Measurements from ENCODE around the gene SLC22A12. TPM values are rescaled to one million over a fixed set of nuclear protein-coding genes. Genes with fewer than 3 reads are reported as not detected.

The SLC22A12 gene
- total and polyA plus RNA-seq, 7 donors = not detected

GRCh38 chr11:64545619-64546018 is 45.4 kb upstream of the SLC22A12 start:
- H3K27ac ChIP-seq = no peak overlapping the region
- H3K4me1 ChIP-seq = no peaks in the 10 kb centered on the region
- 93 to 95% methylated on average over 15 of the region's 15 CpGs for WGBS, 2 donors

GRCh38 chr11:64546176-64546575 is 44.8 kb upstream of the SLC22A12 start:
- DNase-seq = no peak
- Histone ChIP-seq H3K36me3 (no peaks in the 10 kb centered on the region), H3K4me1 (no peaks in the 10 kb centered on the region), H3K9me3 (peaks cover 0 to 1% (median 0%) of the 10 kb centered on the region in 4 donors), H3K4me3 (no peak overlapping the region), H3K27ac (no peak overlapping the region), H3K27me3 (no peaks in the 10 kb centered on the region)
- intact Hi-C loops (cut with DNase I) = no loop called here
- WGBS, 2 donors = 92 to 94% methylated on average over 2 of the region's 2 CpGs
- TF ChIP-seq, protein P1, sequence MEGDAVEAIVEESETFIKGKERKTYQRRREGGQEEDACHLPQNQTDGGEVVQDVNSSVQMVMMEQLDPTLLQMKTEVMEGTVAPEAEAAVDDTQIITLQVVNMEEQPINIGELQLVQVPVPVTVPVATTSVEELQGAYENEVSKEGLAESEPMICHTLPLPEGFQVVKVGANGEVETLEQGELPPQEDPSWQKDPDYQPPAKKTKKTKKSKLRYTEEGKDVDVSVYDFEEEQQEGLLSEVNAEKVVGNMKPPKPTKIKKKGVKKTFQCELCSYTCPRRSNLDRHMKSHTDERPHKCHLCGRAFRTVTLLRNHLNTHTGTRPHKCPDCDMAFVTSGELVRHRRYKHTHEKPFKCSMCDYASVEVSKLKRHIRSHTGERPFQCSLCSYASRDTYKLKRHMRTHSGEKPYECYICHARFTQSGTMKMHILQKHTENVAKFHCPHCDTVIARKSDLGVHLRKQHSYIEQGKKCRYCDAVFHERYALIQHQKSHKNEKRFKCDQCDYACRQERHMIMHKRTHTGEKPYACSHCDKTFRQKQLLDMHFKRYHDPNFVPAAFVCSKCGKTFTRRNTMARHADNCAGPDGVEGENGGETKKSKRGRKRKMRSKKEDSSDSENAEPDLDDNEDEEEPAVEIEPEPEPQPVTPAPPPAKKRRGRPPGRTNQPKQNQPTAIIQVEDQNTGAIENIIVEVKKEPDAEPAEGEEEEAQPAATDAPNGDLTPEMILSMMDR (IDR thresholded peaks at IDR 0.05) = no peak
- TF ChIP-seq POLR2AphosphoS5 (IDR thresholded peaks at IDR 0.05) (no peak), POLR2A (IDR thresholded peaks at IDR 0.05) (no peak), EP300 (IDR thresholded peaks at IDR 0.05) (no peak)

More at GRCh38 chr11:64545619-64546018, 45.4 kb upstream of the SLC22A12 start:
- H3K9me3 ChIP-seq = peaks cover 0 to 1% (median 0%) of the 10 kb centered on the region in 4 donors
- no peaks in the 10 kb centered on the region for H3K27me3 ChIP-seq
- DNase-seq = no peak
- H3K4me3 ChIP-seq = no peak overlapping the region
- intact Hi-C loops (cut with DNase I) = no loop called here
- TF ChIP-seq, protein P1 (IDR thresholded peaks at IDR 0.05) = no peak
- TF ChIP-seq POLR2A (IDR thresholded peaks at IDR 0.05) = no peak
- no peaks in the 10 kb centered on the region for H3K36me3 ChIP-seq

DNA sequence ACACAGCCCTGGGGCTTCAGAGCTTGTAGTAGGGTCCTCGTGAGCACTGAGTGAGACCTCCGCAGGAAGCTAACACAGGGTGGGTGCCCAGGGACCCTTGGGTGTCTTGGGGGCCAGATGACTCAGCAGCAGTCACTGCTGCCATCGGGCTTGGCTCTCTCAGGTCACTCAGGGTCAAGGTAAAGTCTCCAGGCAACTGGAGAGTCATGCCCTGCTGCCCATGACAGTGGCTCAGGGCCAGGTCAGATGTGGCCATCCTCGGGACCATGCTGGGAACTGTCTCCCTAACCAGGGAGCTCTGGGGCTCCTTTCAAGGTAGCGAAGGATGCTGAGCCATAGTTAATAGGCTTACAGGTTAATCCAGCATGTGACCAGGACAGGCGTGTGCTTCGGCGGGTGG is 44.4 kb upstream of the SLC22A12 start:
- Histone ChIP-seq H3K4me1 (no peaks in the 10 kb centered on the region), H3K36me3 (no peaks in the 10 kb centered on the region), H3K27ac (no peak overlapping the region), H3K4me3 (no peak overlapping the region), H3K9me3 (peaks cover 0 to 1% (median 0%) of the 10 kb centered on the region in 4 donors), H3K27me3 (no peaks in the 10 kb centered on the region)
- TF ChIP-seq POLR2A (IDR thresholded peaks at IDR 0.05) = no peak
- TF ChIP-seq, protein P1 (IDR thresholded peaks at IDR 0.05) = no peak
- TF ChIP-seq EP300 (IDR thresholded peaks at IDR 0.05) = no peak
- TF ChIP-seq POLR2AphosphoS5 (IDR thresholded peaks at IDR 0.05) = no peak
- intact Hi-C loops (cut with DNase I) = no loop called here
- 92 to 94% methylated on average over 8 of the region's 8 CpGs for WGBS, 2 donors
- DNase-seq = peak; percentile 17

- H3K9me3 ChIP-seq = no peaks in the 10 kb centered on the region
- H3K4me3 ChIP-seq = no peak overlapping the region
- intact Hi-C loops (cut with DNase I) = loop anchor here (5.0 kb wide), 1 partner anchor 172 kb away; the partner anchor contains the start of gene NRXN2
- TF ChIP-seq, protein P1 (IDR thresholded peaks at IDR 0.05) = no peak
- TF ChIP-seq EP300 (IDR thresholded peaks at IDR 0.05) (no peak), POLR2A (IDR thresholded peaks at IDR 0.05) (no peak), POLR2AphosphoS5 (IDR thresholded peaks at IDR 0.05) (no peak)
- peaks cover 0 to 18% (median 16%) of the 10 kb centered on the region in 4 donors for H3K4me1 ChIP-seq
- no peaks in the 10 kb centered on the region for H3K36me3 ChIP-seq
- WGBS, 2 donors = 82% methylated on average over 4 of the region's 4 CpGs
- no peak for DNase-seq
- H3K27me3 ChIP-seq = no peaks in the 10 kb centered on the region
- H3K27ac ChIP-seq = no peak overlapping the region
These were observed 41.1 kb upstream of the SLC22A12 start for GRCh38 chr11:64549969-64550368.
